Measurements from ENCODE around the gene AFDN. TPM values are rescaled to one million over a fixed set of nuclear protein-coding genes. Genes with fewer than 3 reads are reported as not detected.

Gene AFDN
- total and polyA plus RNA-seq, 2 of the 8 experiments (the other 6 are each of a cell fraction or from before 2014, with no cell fraction given), result 53.4 to 192 TPM

DNA sequence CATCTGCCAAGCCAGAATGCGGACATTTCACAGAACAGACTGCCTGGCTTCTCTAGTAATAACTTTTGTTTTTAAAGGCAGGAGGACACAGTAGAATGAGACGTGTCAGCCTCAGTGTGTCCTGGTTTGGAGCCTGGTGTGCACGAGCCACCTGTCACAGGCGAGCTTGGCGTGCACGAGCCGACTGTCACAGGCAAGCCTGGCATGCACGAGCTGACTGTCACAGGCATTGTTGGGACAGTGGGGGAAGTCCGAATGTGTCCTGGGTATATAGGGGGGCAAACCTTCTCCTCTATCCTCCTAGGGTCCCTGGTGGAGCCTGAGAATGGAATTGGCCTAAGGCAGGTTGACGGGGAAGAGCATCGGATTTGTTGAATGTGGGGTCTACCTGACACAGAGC is 178.2 kb downstream of the AFDN start:
- no peak overlapping the region for H2AFZ ChIP-seq (ENCODE audit: low read length)
- H4K5ac ChIP-seq (ENCODE audit: insufficient read length, low read depth, low read length), result no peak overlapping the region
- no peak overlapping the region for H3K56ac ChIP-seq (replicated peaks; ENCODE audit: insufficient read length, low read depth, low read length)
- H2AK5ac ChIP-seq (ENCODE audit: low read depth, low read length), result no peak overlapping the region; the same call in 1 of the 2 replicates
- H3K9me3 ChIP-seq (ENCODE audit: insufficient read depth in 2 of 2, low read depth in 1 of 2, low read length in 1 of 2), result no peaks in the 10 kb centered on the region; a peak in 1 of 4 replicates
- H3K23ac ChIP-seq (ENCODE audit: insufficient read length), result no peak overlapping the region
- DNase-seq (ENCODE audit: low read depth in 1 of 2, low spot score in 2 of 2) (no peak), FAIRE-seq (no peak)
- no peak overlapping the region for H4K91ac ChIP-seq (replicated peaks; ENCODE audit: insufficient read length, low read length)
- no peaks in the 10 kb centered on the region for H3K23me2 ChIP-seq (ENCODE audit: low read depth, low read length)
- CTCF ChIA-PET (ENCODE audit: partially characterized antibody), result interaction anchor here (1.0 kb wide), 1 partner anchor 12 kb away, joined by 4 read pairs; no protein-coding TSS in a partner anchor
- no peak overlapping the region for H3K4me2 ChIP-seq (ENCODE audit: insufficient read depth in 1 of 2, low read depth in 2 of 2, low read length in 2 of 2)
- no peak overlapping the region for H4K8ac ChIP-seq (ENCODE audit: extremely low read depth, insufficient read depth, low read length)
- no peak overlapping the region for H2BK20ac ChIP-seq (ENCODE audit: low read length)
- H4K20me1 ChIP-seq (replicated peaks in 1 of 2; ENCODE audit: control insufficient read depth in 1 of 2, insufficient read depth in 2 of 2, low read length in 2 of 2), result no peaks in the 10 kb centered on the region
- TF ChIP-seq JUND (IDR thresholded peaks at IDR 0.05; ENCODE audit: low read length) (no peak), POLR2A (IDR thresholded peaks at IDR 0.05; ENCODE audit: control extremely low read depth in 1 of 2, low read depth in 2 of 2, low read length in 2 of 2) (no peak), SIX5 (IDR thresholded peaks at IDR 0.05; ENCODE audit: low read depth, low read length) (no peak), TEAD4 (IDR thresholded peaks at IDR 0.05; ENCODE audit: low read depth, low read length) (no peak), BACH1 (IDR thresholded peaks at IDR 0.05; ENCODE audit: low read length) (no peak)
- H3K27me3 ChIP-seq (replicated peaks in 1 of 4; ENCODE audit: control insufficient read depth in 3 of 4, extremely low read depth in 1 of 4, insufficient read depth in 3 of 4, low read length in 3 of 4), result no peaks in the 10 kb centered on the region
- no peak overlapping the region for H2BK15ac ChIP-seq (ENCODE audit: low read length)
- no peaks in the 10 kb centered on the region for H3K4me1 ChIP-seq (replicated peaks in 1 of 4; ENCODE audit: control insufficient read depth in 3 of 4, insufficient read depth in 4 of 4, low read length in 3 of 4)
- no peaks in the 10 kb centered on the region for H3K36me3 ChIP-seq (ENCODE audit: control insufficient read depth in 2 of 4, insufficient read depth in 4 of 4, low read length in 3 of 4)
- no peaks in the 10 kb centered on the region for H3K79me2 ChIP-seq (ENCODE audit: control insufficient read depth in 1 of 2, insufficient read depth in 2 of 2, low read length in 2 of 2)
- H3K14ac ChIP-seq (ENCODE audit: insufficient read length), result no peak overlapping the region
- no peak overlapping the region for H3K4me3 ChIP-seq (ENCODE audit: extremely low read depth in 1 of 4, insufficient read depth in 2 of 4, low read depth in 3 of 4, low read length in 4 of 4)
- H3K9ac ChIP-seq (replicated peaks in 1 of 4; ENCODE audit: extremely low read depth in 1 of 4, low read depth in 3 of 4, low read length in 3 of 4), result no peak overlapping the region
- 93% methylated on average over 11 of the region's 11 CpGs; no CpG with 5 or more reads in 1 of the 2 experiments for WGBS, 2 experiments (ENCODE audit: extremely low coverage in 1 of 2, insufficient coverage in 1 of 2, insufficient read length in 1 of 2, insufficient replicate concordance in 2 of 2, low coverage in 1 of 2, low lambda C conversion rate in 2 of 2, missing lambda C conversion rate in 1 of 2)
- no peak overlapping the region for H3K27ac ChIP-seq (ENCODE audit: low read depth, low read length)
- H2BK5ac ChIP-seq (ENCODE audit: low read depth, low read length), result no peak overlapping the region
- H3K79me1 ChIP-seq (ENCODE audit: low read depth, low read length), result no peaks in the 10 kb centered on the region
- H2BK120ac ChIP-seq (replicated peaks; ENCODE audit: low read depth, low read length), result no peak overlapping the region
- POLR2A ChIA-PET (ENCODE audit: partially characterized antibody), result interaction anchor here (0.7 kb wide), 1 partner anchor 8 kb away, joined by 3 read pairs; no protein-coding TSS in a partner anchor
- H2BK12ac ChIP-seq (ENCODE audit: low read depth, low read length), result no peak overlapping the region
- no peak overlapping the region for H3K18ac ChIP-seq (ENCODE audit: extremely low read depth, low read length)
- H3K4ac ChIP-seq (replicated peaks; ENCODE audit: insufficient read length, low read depth, low read length), result no peak overlapping the region

Data from H1 (cell line).